Testis (tissue), 3 donors: ENCODE results near the gene SLC25A26. TPM values are rescaled to one million over a fixed set of nuclear protein-coding genes. Genes with fewer than 3 reads are reported as not detected.

Experiments
- DNase-seq: peaks from one replicate; pipeline ENCODE4 v3.0.0-alpha.2; 2019
- H3K27ac ChIP-seq, 2 donors: fragments of 200-600 bp; sonication (generic); one replicate each; pipeline ENCODE4 v1.5.1; 2019
- H3K27me3 ChIP-seq: fragments of 200-600 bp; sonication (generic); one replicate; pipeline ENCODE4 v1.5.1; 2019
- H3K36me3 ChIP-seq: fragments of 200-600 bp; sonication (generic); one replicate; pipeline ENCODE4 v1.5.1; 2017; ENCODE audit warnings: low read depth; ENCODE audit errors: missing control alignments
- H3K4me1 ChIP-seq: fragments of 200-600 bp; sonication (generic); one replicate; pipeline ENCODE4 v1.5.1; 2019
- H3K4me3 ChIP-seq, 2 donors: fragments of 200-600 bp; sonication (generic); one replicate each; pipeline ENCODE4 v1.5.1; 2017 to 2019
- H3K9me3 ChIP-seq: fragments of 200-600 bp; sonication (generic); one replicate; pipeline ENCODE4 v1.5.1; 2017
- CTCF ChIP-seq, 3 experiments: fragments of 450-650 bp in 2 of 3; fragments of 200-600 bp in 1 of 3; sonication (generic) in 1 of 3; IDR thresholded peaks; one replicate each; pipeline ENCODE4 v1.5.1; 2016 to 2019; ENCODE audit warnings: antibody characterized with exemption in 3 of 3, mild to moderate bottlenecking in 2 of 3, moderate library complexity in 1 of 3
- POLR2A ChIP-seq: fragments of 450-650 bp; IDR thresholded peaks from one replicate; pipeline ENCODE4 v1.6.1; 2017; ENCODE audit warnings: antibody characterized with exemption, mild to moderate bottlenecking, moderate library complexity
- WGBS, 2 donors: methylation state at CpG; one replicate each; pipeline ENCODE4 v1.1.5; 2018; 5-methylcytosine and 5-hydroxymethylcytosine counted together
- intact Hi-C: fragments of 100-400 bp; cut with DNase I; formaldehyde crosslinking; loops from one replicate; pipeline ENCODE4 v1.15.1; 2023; ENCODE audit warnings: low total_unique reads
- polyA plus RNA-seq: library from polyadenylated mRNA; stranded (reverse); fragments of 350-450 nt; fragmentation: Illumina TruSeq; extraction: RNeasy Lipid Tissue Mini Kit (QIAGEN cat#74804); gene quantifications from one replicate; pipeline ENCODE4 v1.2.3, GENCODE V29; 2014; ENCODE audit warnings: low read depth, low replicate concordance; ENCODE audit not compliant: insufficient read depth
- total RNA-seq, 2 donors: library from RNA; depleted of rRNA; stranded (reverse); fragments of >200 nt; gene quantifications; one replicate each; pipeline ENCODE4 v1.2.3, GENCODE V29; 2016

Gene SLC25A26
- total and polyA plus RNA-seq, 3 donors from 2014 or later = 29.7 to 30.5 (median 30.0) TPM

DNA sequence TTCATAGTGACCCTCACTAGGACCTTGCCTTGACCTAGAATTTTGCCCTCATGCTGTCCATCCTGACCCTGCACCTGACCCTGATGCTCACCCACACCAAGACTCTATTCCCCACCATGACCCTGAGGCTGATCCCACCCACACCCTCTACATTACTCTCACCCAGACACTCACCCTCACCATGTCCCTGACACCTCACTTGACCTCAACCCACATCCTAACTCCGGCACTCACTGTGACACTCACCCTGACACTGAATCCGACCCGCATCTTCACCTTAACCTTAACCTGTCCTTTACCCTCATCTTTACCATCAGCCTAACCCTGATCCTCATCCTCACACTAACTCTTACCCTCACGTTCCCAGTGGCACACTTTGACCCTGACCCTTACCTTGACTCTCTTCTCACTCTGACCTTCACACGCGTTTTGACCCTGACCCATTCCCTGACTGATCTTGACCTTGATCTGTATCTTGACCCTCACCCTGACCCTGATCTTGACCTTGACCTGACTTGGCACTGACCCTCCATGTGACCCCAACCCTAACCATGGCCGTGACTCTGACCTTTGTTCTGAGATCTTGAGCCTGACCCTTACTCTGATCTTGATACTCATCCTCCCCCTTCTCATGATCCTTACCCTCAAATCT is 22.2 kb upstream of the SLC25A26 start:
- intact Hi-C loops = no loop called here
- Histone ChIP-seq H3K9me3 (no peaks in the 10 kb centered on the region), H3K4me3 (no peak overlapping the region), H3K36me3 (no peaks in the 10 kb centered on the region), H3K4me1 (no peaks in the 10 kb centered on the region), H3K27ac (no peak overlapping the region), H3K27me3 (no peaks in the 10 kb centered on the region)
- WGBS, 2 donors = 81 to 90% methylated on average over 7 of the region's 7 CpGs
- TF ChIP-seq CTCF (IDR thresholded peaks at IDR 0.05) (no peak), POLR2A (no peak)
- DNase-seq = no peak

GRCh38 chr3:66199089-66199473 is 21.7 kb upstream of the SLC25A26 start:
- DNase-seq = no peak
- H3K9me3 ChIP-seq = no peaks in the 10 kb centered on the region
- no peaks in the 10 kb centered on the region for H3K36me3 ChIP-seq
- H3K27ac ChIP-seq = no peak overlapping the region
- intact Hi-C loops = no loop called here
- H3K4me1 ChIP-seq = no peaks in the 10 kb centered on the region
- 78 to 100% methylated on average over 1 of the region's 1 CpG for WGBS, 2 donors
- no peak for TF ChIP-seq CTCF (IDR thresholded peaks at IDR 0.05)
- TF ChIP-seq POLR2A = no peak
- H3K4me3 ChIP-seq = no peak overlapping the region
- H3K27me3 ChIP-seq = no peaks in the 10 kb centered on the region

GRCh38 chr3:66200147-66200546 is 20.7 kb upstream of the SLC25A26 start:
- intact Hi-C loops = no loop called here

DNA sequence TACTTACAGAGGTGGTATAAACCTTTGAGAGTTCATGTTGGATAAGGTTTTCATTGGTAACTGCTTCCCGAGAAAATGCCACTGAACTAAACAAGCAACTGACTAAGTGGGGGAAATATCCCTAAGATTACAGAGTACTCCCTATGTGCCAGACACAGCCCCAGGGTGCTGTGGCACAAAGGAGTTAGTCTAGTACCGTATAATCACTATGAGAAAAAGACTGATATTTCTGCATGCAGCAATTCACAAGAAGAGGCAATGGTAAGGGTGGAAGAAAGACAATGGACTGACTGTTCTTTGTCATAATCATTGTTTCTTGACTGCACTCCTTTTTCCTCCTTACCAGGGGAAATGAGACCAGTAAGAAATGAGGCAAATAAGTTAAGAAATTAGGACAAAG is 20.0 kb upstream of the SLC25A26 start:
- 56 to 66% methylated on average over 2 of the region's 2 CpGs for WGBS, 2 donors
- Histone ChIP-seq H3K4me1 (no peaks in the 10 kb centered on the region), H3K36me3 (no peaks in the 10 kb centered on the region), H3K4me3 (no peak overlapping the region), H3K27me3 (no peaks in the 10 kb centered on the region), H3K9me3 (no peaks in the 10 kb centered on the region), H3K27ac (no peak overlapping the region)
- TF ChIP-seq CTCF (IDR thresholded peaks at IDR 0.05) = no peak
- no peak for TF ChIP-seq POLR2A
- intact Hi-C loops = no loop called here
- DNase-seq = no peak

More at GRCh38 chr3:66200147-66200546, 20.7 kb upstream of the SLC25A26 start:
- H3K27ac ChIP-seq = no peak overlapping the region
- no peaks in the 10 kb centered on the region for H3K27me3 ChIP-seq
- TF ChIP-seq CTCF (IDR thresholded peaks at IDR 0.05) (no peak), POLR2A (no peak)
- no peaks in the 10 kb centered on the region for H3K4me1 ChIP-seq
- WGBS, 2 donors = 42 to 52% methylated on average over 3 of the region's 3 CpGs
- no peak for DNase-seq
- H3K36me3 ChIP-seq = no peaks in the 10 kb centered on the region
- H3K9me3 ChIP-seq = no peaks in the 10 kb centered on the region
- H3K4me3 ChIP-seq = no peak overlapping the region

DNA sequence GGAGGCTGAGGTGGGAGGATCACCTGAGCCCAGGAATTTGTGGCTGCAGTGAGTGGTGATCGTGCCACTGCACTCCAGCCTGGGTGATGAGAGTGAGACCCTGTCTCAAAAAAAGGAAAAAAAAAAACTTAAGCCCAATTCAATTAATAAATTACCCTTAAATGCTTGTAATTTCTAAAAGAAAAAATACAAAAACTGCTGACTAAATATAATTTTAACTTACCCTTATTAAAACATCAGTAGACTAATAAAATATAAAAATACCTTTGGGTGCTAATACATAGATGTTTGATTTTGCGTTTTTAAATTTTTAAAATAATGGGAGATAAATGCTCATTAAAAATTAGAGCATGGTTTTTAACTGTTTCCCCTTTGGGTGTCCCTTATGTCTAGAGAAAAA is 17.5 kb upstream of the SLC25A26 start:
- Histone ChIP-seq H3K4me3 (no peak overlapping the region), H3K27me3 (no peaks in the 10 kb centered on the region), H3K4me1 (no peaks in the 10 kb centered on the region), H3K27ac (no peak overlapping the region), H3K36me3 (no peaks in the 10 kb centered on the region), H3K9me3 (no peaks in the 10 kb centered on the region)
- no peak for TF ChIP-seq CTCF (IDR thresholded peaks at IDR 0.05)
- TF ChIP-seq POLR2A = no peak
- WGBS, 2 donors = 86 to 88% methylated on average over 2 of the region's 2 CpGs
- intact Hi-C loops = no loop called here
- DNase-seq = no peak
